Ramos (cell line): ENCODE results near the gene PRPH.
"Not testable (repeated sequence)": the region's sequence is repeated elsewhere in the genome, so short reads cannot be mapped to it uniquely, and the experiment has no call there.

Source experiments
- in situ Hi-C: fragments of 300-500 bp; cut with MboI; formaldehyde crosslinking; loops from one replicate; pipeline ENCODE4 v1.14.3; 2022; ENCODE audit warnings: low sequenced_read_pairs; ENCODE audit not compliant: unreplicated experiment

Gene PRPH

GRCh38 chr12:49295082-49295936 lies at the start of gene PRPH:
PRPH (plus strand) TSS chr12:49295147; CDS start chr12:49295201, 54 bp downstream.
- in situ Hi-C loops: loop anchor here (10.0 kb wide), 1 partner anchor 219 kb away; no protein-coding TSS in a partner anchor

- in situ Hi-C loops: no loop called here
These were observed 43.6 kb upstream of the PRPH start for GRCh38 chr12:49251357-49251756.

- in situ Hi-C loops: no loop called here
These were observed 41.8 kb upstream of the PRPH start for GRCh38 chr12:49253033-49253623.

- in situ Hi-C loops: not testable (repeated sequence)
These were observed 39.5 kb upstream of the PRPH start for GRCh38 chr12:49255456-49255855.

- in situ Hi-C loops: no loop called here
These were observed 38.9 kb upstream of the PRPH start for GRCh38 chr12:49255857-49256637.

- in situ Hi-C loops: not testable (repeated sequence)
These were observed 37.3 kb upstream of the PRPH start for GRCh38 chr12:49257508-49258184.

- in situ Hi-C loops: no loop called here
These were observed 35.5 kb upstream of the PRPH start for GRCh38 chr12:49259452-49259851.

GRCh38 chr12:49260166-49260565 lies 34.8 kb upstream of the PRPH start:
- in situ Hi-C loops: no loop called here

- in situ Hi-C loops: no loop called here
These were observed 34.2 kb upstream of the PRPH start for GRCh38 chr12:49260571-49261363.

- in situ Hi-C loops: no loop called here
These were observed 33.2 kb upstream of the PRPH start for GRCh38 chr12:49261721-49262120.

GRCh38 chr12:49263400-49263763 lies 31.6 kb upstream of the PRPH start:
- in situ Hi-C loops: no loop called here

GRCh38 chr12:49264466-49264872 lies 30.5 kb upstream of the PRPH start:
- in situ Hi-C loops: no loop called here

- in situ Hi-C loops: no loop called here
These were observed 29.8 kb upstream of the PRPH start, which contains the start of gene TUBA1C for GRCh38 chr12:49264873-49265792. TUBA1C (plus strand) TSS chr12:49265082; CDS start chr12:49265182, 100 bp downstream.

- in situ Hi-C loops: not testable (repeated sequence)
These were observed 25.8 kb upstream of the PRPH start for GRCh38 chr12:49269191-49269590.

GRCh38 chr12:49272790-49273725 lies 21.9 kb upstream of the PRPH start:
- in situ Hi-C loops: no loop called here

- in situ Hi-C loops: no loop called here
These were observed 21.1 kb upstream of the PRPH start for GRCh38 chr12:49273726-49274395.
